HG03571 (cell line): ENCODE data around the gene SUGCT.

Source experiments
- ATAC-seq: cut with Tn5 transposase; IDR thresholded peaks from one replicate; pipeline ENCODE4 v1.9.1; 2021; ENCODE audit not compliant: unreplicated experiment

The SUGCT gene

GRCh38 chr7:40509287-40509996, 374.6 kb downstream of the SUGCT start:
- ATAC-seq, result no peak

GRCh38 chr7:40516376-40516775, 381.6 kb downstream of the SUGCT start:
- no peak for ATAC-seq

GRCh38 chr7:40519009-40519408, 384.2 kb downstream of the SUGCT start:
- no peak for ATAC-seq

- ATAC-seq, result no peak
Observed at GRCh38 chr7:40520986-40521738, 386.4 kb downstream of the SUGCT start.

- no peak for ATAC-seq
Observed at GRCh38 chr7:40525764-40526163, 391.0 kb downstream of the SUGCT start.

GRCh38 chr7:40526951-40527715, 392.3 kb downstream of the SUGCT start:
- no peak for ATAC-seq

- ATAC-seq, result no peak
Observed at GRCh38 chr7:40527723-40528122, 392.9 kb downstream of the SUGCT start.

GRCh38 chr7:40530292-40530691, 395.5 kb downstream of the SUGCT start:
- no peak for ATAC-seq

- ATAC-seq, result no peak
Observed at GRCh38 chr7:40531956-40532355, 397.2 kb downstream of the SUGCT start.

- ATAC-seq, result no peak
Observed at GRCh38 chr7:40535678-40536077, 400.9 kb downstream of the SUGCT start.

- ATAC-seq, result no peak
Observed at GRCh38 chr7:40536421-40536820, 401.6 kb downstream of the SUGCT start.

- ATAC-seq, result no peak
Observed at GRCh38 chr7:40538281-40538680, 403.5 kb downstream of the SUGCT start.

- no peak for ATAC-seq
Observed at GRCh38 chr7:40541336-40541735, 406.5 kb downstream of the SUGCT start.

GRCh38 chr7:40542982-40543741, 408.4 kb downstream of the SUGCT start:
- ATAC-seq, result no peak

GRCh38 chr7:40544221-40544723, 409.5 kb downstream of the SUGCT start:
- no peak for ATAC-seq

GRCh38 chr7:40544871-40545303, 410.1 kb downstream of the SUGCT start:
- no peak for ATAC-seq

- ATAC-seq, result no peak
Observed at GRCh38 chr7:40545739-40546138, 410.9 kb downstream of the SUGCT start.

- no peak for ATAC-seq
Observed at GRCh38 chr7:40546616-40547501, 412.1 kb downstream of the SUGCT start.

- ATAC-seq, result no peak
Observed at GRCh38 chr7:40549372-40550039, 414.7 kb downstream of the SUGCT start.
